Activated naive CD8-positive, alpha-beta T cell (primary cell): ENCODE data around the gene TSHZ2.
"Not testable (repeated sequence)": the region's sequence is repeated elsewhere in the genome, so short reads cannot be mapped to it uniquely, and the experiment has no call there.

ENCODE experiments used
- H3K27ac Mint-ChIP-seq: one replicate; pipeline ENCODE4 v1.8.0; 2021; ENCODE audit warnings: mixed read lengths
- H3K27me3 Mint-ChIP-seq: one replicate; pipeline ENCODE4 v1.8.0; 2021; ENCODE audit warnings: mixed read lengths
- H3K36me3 Mint-ChIP-seq: one replicate; pipeline ENCODE4 v1.8.0; 2021; ENCODE audit warnings: mixed read lengths
- H3K4me1 Mint-ChIP-seq: one replicate; pipeline ENCODE4 v1.8.0; 2021; ENCODE audit warnings: low read depth, mixed read lengths
- H3K4me3 Mint-ChIP-seq: one replicate; pipeline ENCODE4 v1.8.0; 2021; ENCODE audit warnings: mild to moderate bottlenecking, mixed read lengths
- H3K9me3 Mint-ChIP-seq: one replicate; pipeline ENCODE4 v1.8.0; 2021; ENCODE audit warnings: low read depth, mixed read lengths

Gene TSHZ2

DNA sequence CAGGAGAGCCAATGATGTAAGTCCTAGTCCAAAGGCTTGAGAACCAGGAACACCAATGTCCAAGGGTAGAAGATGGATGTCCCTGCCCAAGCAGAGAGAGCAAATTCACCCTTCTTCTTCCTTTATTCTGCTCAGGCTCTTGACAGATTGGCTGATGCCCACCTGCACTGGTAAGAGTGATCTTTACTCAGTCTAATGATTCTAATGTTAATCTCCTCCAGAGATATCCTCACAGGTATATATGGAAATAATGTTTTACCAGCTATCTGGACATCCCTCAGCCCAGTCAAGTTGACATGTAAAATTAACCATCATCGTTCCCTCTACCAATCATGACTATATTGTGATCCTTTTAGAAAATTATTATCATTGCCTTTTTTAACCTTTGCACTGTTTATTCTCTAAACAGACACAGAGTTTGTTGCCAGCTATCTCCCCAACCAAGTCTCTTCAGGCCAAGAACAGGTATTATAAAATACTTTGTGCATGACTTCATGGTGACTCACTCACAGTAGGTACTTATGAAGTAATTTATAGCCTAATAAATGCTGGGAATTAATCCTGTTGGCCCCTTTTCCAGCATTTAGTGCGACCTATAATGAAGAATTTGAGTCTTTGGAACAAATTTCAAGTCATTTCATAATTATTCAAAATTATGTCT, 26.2 kb upstream of the TSHZ2 start:
- Mint-ChIP-seq H3K36me3 (no peaks in the 10 kb centered on the region), H3K9me3 (no peaks in the 10 kb centered on the region), H3K27ac (no peak overlapping the region), H3K4me3 (no peak overlapping the region), H3K4me1 (no peaks in the 10 kb centered on the region), H3K27me3 (peaks cover 3% of the 10 kb centered on the region)

DNA sequence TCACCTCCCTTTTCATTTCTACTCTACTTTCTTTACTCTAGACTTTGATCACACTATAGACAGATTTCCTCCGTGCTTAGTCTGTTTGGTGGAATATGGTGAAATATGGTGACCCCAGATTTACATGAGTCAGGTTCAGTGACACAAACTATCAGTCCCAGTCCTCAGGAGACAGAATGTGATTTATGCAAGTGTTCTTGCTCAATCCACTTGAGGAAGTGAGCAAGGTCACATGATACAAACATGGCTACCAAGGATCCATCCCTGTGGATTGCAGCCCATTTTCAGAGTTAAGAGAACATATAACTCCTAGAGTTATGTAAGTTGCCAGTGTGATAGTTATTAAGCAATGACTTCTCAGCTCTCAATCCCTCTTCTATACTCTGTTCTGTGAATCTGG, 23.7 kb upstream of the TSHZ2 start:
- Mint-ChIP-seq H3K27ac (no peak overlapping the region), H3K9me3 (no peaks in the 10 kb centered on the region), H3K4me1 (no peaks in the 10 kb centered on the region), H3K36me3 (no peaks in the 10 kb centered on the region), H3K4me3 (no peak overlapping the region), H3K27me3 (peaks cover 4% of the 10 kb centered on the region)

DNA sequence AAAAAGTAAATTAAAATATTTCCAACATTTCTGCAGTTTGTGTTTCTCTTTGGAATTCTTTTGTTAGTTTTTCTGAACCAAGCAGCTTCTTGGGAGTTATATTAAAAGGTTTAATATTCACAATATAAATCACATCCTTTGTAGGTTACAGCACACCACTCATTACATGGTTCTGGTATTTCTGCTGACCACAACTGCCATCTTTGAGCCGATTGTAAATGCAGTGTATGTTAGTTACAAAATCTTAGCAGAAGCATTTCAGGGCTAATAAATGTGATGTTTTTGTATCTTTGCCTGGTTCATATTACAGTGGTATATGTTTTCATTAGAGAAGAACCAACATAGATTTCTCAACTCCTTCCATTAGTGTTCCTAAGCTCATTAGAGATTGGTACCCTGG, 19.1 kb upstream of the TSHZ2 start:
- Mint-ChIP-seq H3K4me3 (no peak overlapping the region), H3K27ac (no peak overlapping the region), H3K27me3 (peaks cover 4% of the 10 kb centered on the region), H3K9me3 (no peaks in the 10 kb centered on the region), H3K4me1 (no peaks in the 10 kb centered on the region), H3K36me3 (no peaks in the 10 kb centered on the region)

DNA sequence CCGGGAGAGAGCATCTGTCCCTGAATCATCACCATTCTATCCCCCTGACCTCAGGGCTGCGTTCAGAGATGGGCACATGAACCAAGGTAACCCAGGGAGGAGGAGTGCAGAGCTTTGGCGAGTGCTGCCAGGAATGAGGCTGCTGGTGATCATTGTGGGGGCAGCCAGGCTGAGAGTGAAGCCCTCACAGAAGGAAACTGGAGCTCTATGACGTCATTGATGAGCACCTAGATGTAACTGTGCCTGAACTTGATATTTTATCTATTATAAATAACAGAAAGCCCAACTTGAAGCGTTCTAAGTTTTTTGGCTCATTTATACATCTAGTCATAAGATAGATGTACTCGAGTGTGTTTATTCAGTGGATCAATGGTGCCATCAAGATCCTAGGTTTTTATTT, 17.3 kb upstream of the TSHZ2 start:
- Mint-ChIP-seq H3K36me3 (no peaks in the 10 kb centered on the region), H3K27ac (no peak overlapping the region), H3K4me3 (no peak overlapping the region), H3K9me3 (no peaks in the 10 kb centered on the region), H3K27me3 (peaks cover 2% of the 10 kb centered on the region), H3K4me1 (no peaks in the 10 kb centered on the region)

DNA sequence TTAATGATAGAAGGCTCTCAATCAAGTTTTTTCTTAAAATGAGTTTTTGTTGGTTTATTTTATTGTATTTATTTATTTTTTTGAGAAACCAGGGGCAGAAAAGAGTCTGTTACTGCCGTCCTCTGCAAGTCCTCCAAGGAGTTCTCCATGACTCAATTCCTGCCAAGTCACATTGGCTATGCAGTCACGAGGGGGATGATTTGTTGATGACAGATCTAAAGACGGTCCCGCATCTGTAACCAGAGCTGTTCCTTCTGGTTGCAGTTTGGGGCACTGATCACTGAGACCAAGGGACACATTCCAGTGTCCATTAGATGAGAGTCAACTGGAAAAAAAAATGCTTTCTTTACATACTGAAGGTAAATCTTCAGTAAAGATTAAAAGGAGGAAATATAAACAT, 13.9 kb upstream of the TSHZ2 start:
- H3K27me3 Mint-ChIP-seq = no peaks in the 10 kb centered on the region
- H3K36me3 Mint-ChIP-seq = no peaks in the 10 kb centered on the region
- no peaks in the 10 kb centered on the region for H3K9me3 Mint-ChIP-seq
- H3K4me1 Mint-ChIP-seq = no peaks in the 10 kb centered on the region
- H3K4me3 Mint-ChIP-seq = no peak overlapping the region
- no peak overlapping the region for H3K27ac Mint-ChIP-seq

DNA sequence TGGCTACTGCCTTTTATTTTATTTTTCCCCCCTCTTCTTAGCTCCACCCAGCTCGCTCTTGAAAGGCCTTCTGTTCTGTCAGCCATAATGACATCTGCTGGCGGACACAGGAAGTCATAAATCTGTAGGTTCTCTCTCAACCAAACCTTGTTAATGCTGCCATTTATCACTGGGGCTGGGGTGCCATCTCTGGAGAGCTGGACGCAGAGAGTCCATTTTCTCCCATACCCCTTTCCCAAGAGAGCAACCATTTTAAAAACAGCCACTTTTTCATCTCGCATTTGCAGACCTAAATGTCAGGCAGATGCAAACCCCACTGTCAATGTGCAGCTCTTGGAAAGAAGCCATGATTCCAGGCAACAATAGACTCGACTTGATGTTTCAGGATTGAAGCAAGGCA, 13.0 kb upstream of the TSHZ2 start:
- Mint-ChIP-seq H3K9me3 (no peaks in the 10 kb centered on the region), H3K27ac (no peak overlapping the region), H3K4me1 (no peaks in the 10 kb centered on the region), H3K36me3 (no peaks in the 10 kb centered on the region), H3K27me3 (peaks cover 3% of the 10 kb centered on the region), H3K4me3 (no peak overlapping the region)

DNA sequence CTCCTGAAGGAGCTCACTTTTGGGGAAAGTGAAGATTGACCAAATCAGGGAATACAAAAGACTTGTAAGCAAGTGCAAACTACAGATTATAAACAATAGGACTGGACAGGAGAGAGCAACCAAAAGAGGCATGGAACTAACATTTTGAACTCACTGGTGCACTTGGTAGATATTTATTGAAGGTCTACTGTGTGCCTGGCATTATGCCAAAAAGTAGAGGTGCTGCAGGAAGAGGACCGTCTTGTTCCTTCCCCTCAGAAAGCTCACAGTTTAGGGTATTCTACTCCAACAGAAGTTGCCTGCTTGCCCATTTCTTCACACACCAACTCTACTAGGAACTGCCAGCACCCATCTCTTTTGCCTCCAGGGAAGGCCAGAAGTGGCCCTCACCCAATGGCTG, 10.0 kb upstream of the TSHZ2 start:
- peaks cover 10% of the 10 kb centered on the region for H3K27me3 Mint-ChIP-seq
- no peaks in the 10 kb centered on the region for H3K9me3 Mint-ChIP-seq
- H3K27ac Mint-ChIP-seq = no peak overlapping the region
- H3K4me1 Mint-ChIP-seq = no peaks in the 10 kb centered on the region
- H3K36me3 Mint-ChIP-seq = no peaks in the 10 kb centered on the region
- no peak overlapping the region for H3K4me3 Mint-ChIP-seq

DNA sequence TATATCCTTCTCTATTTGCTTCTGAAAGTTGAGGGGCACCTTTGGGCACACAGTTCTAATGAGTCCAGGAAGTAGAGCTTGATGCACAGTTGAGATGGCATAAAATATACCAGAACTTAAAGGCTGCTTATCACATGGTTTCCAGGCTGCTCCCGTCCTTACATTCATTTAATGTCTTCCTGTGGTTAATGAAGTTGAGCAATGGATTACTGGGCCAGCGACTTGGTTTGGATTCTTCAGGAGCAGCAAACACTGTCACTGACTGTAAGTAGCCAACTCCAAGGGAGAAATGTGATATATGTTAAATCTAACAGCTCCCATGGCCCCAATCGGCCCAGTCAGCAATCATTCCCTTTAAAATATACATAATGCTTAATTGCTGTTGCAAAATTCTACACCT, 9.0 kb upstream of the TSHZ2 start:
- Mint-ChIP-seq H3K4me3 (no peak overlapping the region), H3K27ac (no peak overlapping the region), H3K4me1 (no peaks in the 10 kb centered on the region)

DNA sequence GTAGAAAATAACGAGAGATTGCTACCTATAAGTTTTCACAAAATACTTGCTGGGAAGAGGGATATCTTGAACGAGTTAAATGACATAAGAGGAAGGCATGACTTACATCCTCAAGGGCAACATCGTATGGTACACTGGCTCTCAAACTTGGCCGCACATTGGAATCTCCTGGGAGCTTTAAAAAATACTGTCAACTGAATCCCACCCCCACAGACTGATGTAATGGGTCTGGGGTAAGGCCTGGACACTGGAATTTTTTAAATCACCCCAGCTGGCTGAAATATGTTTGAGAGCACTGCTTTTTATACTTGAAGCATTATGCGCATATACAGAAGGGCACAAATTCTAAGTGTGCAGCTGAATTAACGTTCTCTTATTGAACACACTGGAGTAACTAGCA, 8.0 kb upstream of the TSHZ2 start:
- Mint-ChIP-seq H3K36me3 (no peaks in the 10 kb centered on the region), H3K4me1 (no peaks in the 10 kb centered on the region), H3K27me3 (peaks cover 10% of the 10 kb centered on the region), H3K4me3 (no peak overlapping the region), H3K27ac (no peak overlapping the region), H3K9me3 (no peaks in the 10 kb centered on the region)

More for the DNA sequence above, 9.0 kb upstream of the TSHZ2 start:
- no peaks in the 10 kb centered on the region for H3K36me3 Mint-ChIP-seq
- H3K27me3 Mint-ChIP-seq = peaks cover 10% of the 10 kb centered on the region
- no peaks in the 10 kb centered on the region for H3K9me3 Mint-ChIP-seq

DNA sequence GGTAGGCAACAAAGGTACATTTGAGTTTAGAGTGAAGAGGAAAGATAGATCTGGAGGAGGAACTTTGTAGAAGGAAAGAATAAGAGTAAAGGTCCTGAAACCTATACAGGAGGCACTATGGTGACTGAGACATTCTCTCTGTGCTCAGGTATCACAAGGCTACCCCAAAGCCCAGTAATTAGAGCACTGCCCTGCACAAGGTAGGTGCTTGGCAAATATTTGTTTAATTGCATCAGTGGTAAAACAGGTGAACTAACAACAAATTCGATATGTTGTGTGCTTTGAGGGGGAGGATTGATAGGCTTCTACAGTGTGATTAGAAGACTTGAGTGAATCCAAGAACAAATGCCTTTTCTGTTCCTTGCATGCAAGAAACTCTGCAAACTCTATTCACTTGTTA, 6.8 kb upstream of the TSHZ2 start:
- H3K4me3 Mint-ChIP-seq = no peak overlapping the region
- no peaks in the 10 kb centered on the region for H3K36me3 Mint-ChIP-seq
- peaks cover 10% of the 10 kb centered on the region for H3K27me3 Mint-ChIP-seq
- H3K4me1 Mint-ChIP-seq = no peaks in the 10 kb centered on the region
- H3K27ac Mint-ChIP-seq = no peak overlapping the region
- H3K9me3 Mint-ChIP-seq = no peaks in the 10 kb centered on the region

DNA sequence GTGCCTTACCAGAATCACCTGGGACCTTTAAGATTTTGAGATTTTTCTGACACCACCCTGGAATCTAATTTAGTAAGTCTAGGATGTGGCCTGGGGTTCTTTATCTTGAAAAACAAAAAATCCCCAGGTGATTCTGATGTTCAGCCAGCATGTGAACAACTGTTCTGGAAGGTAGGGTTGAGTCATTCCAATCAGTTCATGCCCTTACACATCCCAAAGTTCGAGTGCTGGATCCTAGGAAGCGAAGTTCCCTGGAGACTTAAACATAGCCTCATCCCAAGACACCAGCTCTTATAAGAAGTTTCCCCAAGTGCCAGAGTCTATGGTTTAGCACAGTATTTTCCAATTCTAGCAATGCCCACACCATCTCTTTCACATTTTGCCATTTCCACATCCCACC, 6.3 kb upstream of the TSHZ2 start:
- Mint-ChIP-seq H3K4me1 (no peaks in the 10 kb centered on the region), H3K27ac (no peak overlapping the region), H3K36me3 (no peaks in the 10 kb centered on the region), H3K4me3 (no peak overlapping the region), H3K9me3 (no peaks in the 10 kb centered on the region), H3K27me3 (peaks cover 10% of the 10 kb centered on the region)

DNA sequence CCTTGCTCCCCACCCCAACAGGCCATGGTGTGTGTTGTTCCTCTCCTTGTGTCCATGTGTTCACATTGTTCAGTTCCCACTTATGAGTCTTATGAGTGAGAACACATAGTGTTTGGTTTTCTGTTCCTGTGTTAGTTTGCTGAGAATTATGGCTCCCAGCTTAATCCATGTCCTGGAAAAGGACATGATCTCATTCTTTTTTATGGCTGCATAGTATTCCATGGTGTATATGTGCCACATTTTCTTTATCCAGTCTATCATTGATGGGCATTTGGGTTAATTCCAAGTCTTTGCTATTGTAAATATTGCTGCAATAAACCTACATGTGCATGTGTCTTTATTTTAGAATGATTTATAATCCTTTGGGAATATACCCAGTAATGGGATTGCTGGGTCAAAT, 5.6 kb upstream of the TSHZ2 start:
- peaks cover 13% of the 10 kb centered on the region for H3K27me3 Mint-ChIP-seq
- H3K9me3 Mint-ChIP-seq, H3K27ac Mint-ChIP-seq, H3K4me3 Mint-ChIP-seq, H3K4me1 Mint-ChIP-seq, H3K36me3 Mint-ChIP-seq: not testable (repeated sequence)

DNA sequence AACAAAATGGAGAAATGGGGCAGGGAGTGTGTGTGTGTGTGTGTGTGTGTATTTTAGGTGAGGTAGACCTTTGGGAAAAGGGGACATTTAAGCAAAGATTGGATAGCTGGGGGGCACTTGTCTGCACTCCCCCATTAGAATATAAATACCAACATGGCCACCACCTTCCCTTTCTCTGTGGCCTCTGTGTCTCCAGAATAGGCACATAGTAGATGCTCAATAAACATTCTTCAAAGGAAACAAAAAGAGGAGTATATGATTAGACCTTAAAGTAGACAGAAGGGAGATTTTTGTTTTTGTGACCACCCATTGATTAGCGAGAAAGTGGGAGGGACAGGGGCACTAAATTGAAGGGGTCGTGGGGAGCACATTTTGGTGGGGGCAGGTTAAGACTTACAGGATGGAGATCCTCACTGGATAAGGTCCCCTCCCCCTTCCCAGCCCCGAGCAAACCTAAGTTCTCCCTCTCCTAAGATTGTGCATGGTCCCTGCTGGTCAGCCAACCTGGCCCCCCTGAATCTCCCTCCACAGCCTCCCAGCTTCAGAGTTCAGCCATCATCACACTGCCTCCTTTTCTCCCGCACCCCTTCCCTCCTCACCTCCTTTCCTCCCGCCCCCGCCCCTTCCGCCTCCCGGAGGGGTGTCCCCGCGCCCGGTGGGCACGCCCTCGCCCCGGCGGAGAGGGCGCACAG, 514 bp upstream of the TSHZ2 start:
- no peak overlapping the region for H3K27ac Mint-ChIP-seq
- H3K4me3 Mint-ChIP-seq = peak overlapping the region; percentile 81
- H3K27me3 Mint-ChIP-seq = peaks cover 5% of the 10 kb centered on the region
- no peaks in the 10 kb centered on the region for H3K9me3 Mint-ChIP-seq
- no peaks in the 10 kb centered on the region for H3K36me3 Mint-ChIP-seq
- peaks cover 38% of the 10 kb centered on the region for H3K4me1 Mint-ChIP-seq

DNA sequence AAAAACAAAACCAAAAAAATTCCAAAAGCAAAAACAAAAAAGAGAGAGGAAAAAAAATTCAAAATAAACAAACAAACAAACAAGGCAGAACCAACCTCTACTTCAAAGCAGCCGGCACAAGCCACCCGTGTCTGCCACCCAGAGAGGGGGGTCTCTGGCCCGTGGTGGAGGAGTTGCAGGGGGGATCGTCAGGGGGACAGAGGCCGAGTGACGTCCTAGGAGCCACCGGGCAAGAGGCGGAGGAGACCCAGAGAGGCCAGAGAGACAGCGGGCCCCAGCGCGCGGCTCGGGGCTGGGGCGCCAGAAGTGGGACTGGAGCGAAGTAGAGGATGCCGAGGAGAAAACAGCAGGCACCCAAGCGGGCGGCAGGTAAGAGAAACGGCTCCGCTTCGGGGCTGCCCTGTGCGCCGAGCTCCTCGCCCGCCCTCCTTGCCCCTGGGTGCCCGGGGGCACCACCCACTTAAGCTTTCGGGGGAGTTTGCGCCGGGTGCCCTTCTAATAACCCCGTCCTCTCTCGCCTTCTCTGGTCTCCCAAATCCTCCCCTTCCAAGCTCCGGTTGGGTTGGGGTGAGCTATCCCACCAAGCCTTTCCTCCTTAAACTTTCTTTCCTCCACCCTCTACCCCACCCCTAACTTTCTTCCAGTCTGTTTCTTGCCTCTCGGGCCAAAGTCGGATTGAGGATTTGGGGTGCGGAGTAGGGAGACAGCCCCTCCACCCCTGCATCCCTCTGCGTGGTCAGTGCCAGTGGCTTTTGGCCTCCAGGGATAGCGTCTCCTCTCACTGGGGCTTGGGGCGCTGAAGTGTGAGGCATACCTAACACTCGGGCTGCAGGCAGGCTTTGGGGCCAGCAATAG, 1.0 kb downstream of the TSHZ2 start:
- Mint-ChIP-seq H3K27me3 (peaks cover 5% of the 10 kb centered on the region), H3K36me3 (no peaks in the 10 kb centered on the region), H3K4me3 (peak overlapping the region; percentile 92), H3K4me1 (peaks cover 41% of the 10 kb centered on the region), H3K9me3 (no peaks in the 10 kb centered on the region), H3K27ac (peak overlapping the region; percentile 70)

DNA sequence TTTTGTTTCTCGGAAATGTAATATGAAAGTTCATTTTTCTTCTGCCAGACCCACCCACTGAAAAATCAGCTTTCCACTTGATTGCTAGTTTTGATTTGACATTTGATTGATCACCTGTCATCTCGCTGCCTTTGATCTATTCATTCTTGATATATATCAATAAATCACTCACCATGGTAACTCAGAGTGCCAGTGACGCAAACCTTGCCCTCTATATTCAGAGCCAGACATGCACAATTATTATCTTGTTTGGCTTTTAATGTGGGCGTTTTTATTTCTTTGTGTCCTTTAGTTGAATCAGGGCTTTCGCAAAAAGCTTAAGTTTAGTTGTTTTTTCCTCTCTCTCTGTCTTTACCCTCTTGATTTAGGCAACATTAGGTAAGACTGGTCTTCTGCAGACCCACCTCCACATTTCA, 2.0 kb downstream of the TSHZ2 start:
- Mint-ChIP-seq H3K36me3 (no peaks in the 10 kb centered on the region), H3K9me3 (no peaks in the 10 kb centered on the region), H3K4me3 (peak overlapping the region; percentile 92), H3K27ac (peak overlapping the region; percentile 25), H3K27me3 (peaks cover 5% of the 10 kb centered on the region), H3K4me1 (peaks cover 45% of the 10 kb centered on the region)
